Brain microvascular endothelial cell (primary cell): ENCODE data around the gene ZNF418.
"Not testable (repeated sequence)": the region's sequence is repeated elsewhere in the genome, so short reads cannot be mapped to it uniquely, and the experiment has no call there.

ENCODE experiments used
- DNase-seq: peaks from one replicate; pipeline ENCODE4 v3.0.0-alpha.2; 2020
- H3K27ac ChIP-seq: fragments of 250-450 bp; sonication (Bioruptor Pico); 2 replicates; pipeline ENCODE4 v1.5.1; 2020; ENCODE audit warnings: mild to moderate bottlenecking, moderate library complexity
- H3K27me3 ChIP-seq: fragments of 250-450 bp; sonication (Bioruptor Pico); replicated peaks from 2 replicates; pipeline ENCODE4 v1.5.1; 2020; ENCODE audit warnings: mild to moderate bottlenecking
- H3K36me3 ChIP-seq: fragments of 250-450 bp; sonication (Bioruptor Pico); replicated peaks from 2 replicates; pipeline ENCODE4 v1.5.1; 2020; ENCODE audit warnings: mild to moderate bottlenecking
- H3K4me3 ChIP-seq: 2 replicates; pipeline ENCODE4 v1.5.1; 2011; ENCODE audit warnings: low read depth, mild to moderate bottlenecking, control low read depth, low read length, moderate library complexity
- CTCF ChIP-seq: IDR thresholded peaks from 2 replicates; pipeline ENCODE4 v1.5.1; 2011; ENCODE audit warnings: low read depth, mild to moderate bottlenecking, moderate library complexity, low read length, control low read depth, inconsistent platforms; ENCODE audit errors: missing control alignments
- in situ Hi-C: cut with HindIII; loops from 2 replicates; pipeline ENCODE4 v1.10.0; 2017; ENCODE audit warnings: low sequenced_read_pairs, low pct_ligation_motif_present

Gene ZNF418

DNA sequence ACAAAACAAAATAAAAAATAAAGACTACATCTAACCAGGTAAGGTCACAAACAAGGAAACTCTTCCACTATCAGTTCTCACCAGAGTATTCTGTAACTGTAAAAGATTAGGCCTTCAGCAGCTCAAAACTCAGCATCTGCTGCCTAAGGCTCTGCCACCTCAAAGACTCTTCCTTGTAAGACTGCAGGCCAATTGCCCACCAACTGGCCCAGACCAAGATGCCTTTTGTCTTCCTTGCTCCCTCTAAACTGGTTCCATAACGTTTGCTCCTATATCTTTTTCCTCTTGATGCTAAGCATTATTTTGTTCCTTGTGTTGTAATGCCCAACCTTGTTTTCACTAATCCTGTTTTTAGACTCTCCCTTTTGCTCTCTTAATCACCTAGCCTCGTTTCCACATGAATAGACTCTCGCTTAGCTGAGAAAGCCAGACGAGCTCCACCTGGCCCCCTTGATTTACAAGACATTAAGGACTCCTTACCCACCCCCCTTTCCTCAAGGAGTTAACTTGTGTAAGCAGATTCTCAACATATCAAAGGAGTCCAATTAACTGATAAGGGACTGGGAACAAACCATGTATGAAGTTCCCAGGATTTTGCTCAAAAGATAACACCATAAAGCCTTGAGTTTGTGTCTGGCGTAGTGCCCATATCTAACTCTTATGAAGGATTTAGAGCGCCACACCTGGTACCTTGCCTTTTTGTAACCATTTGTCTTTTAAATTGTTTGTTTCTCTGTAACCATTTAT is 47.8 kb downstream of the ZNF418 start:
- no peak for TF ChIP-seq CTCF
- Histone ChIP-seq H3K27me3 (no peaks in the 10 kb centered on the region), H3K4me3 (peak overlapping the region; percentile 92), H3K36me3 (peaks cover 2% of the 10 kb centered on the region), H3K27ac (peak overlapping the region; percentile 4)
- no peak for DNase-seq
- in situ Hi-C loops = no loop called here

- H3K36me3 ChIP-seq = peaks cover 2% of the 10 kb centered on the region
- in situ Hi-C loops = no loop called here
- H3K27ac ChIP-seq = no peak overlapping the region
- no peak overlapping the region for H3K4me3 ChIP-seq
- no peak for DNase-seq
- H3K27me3 ChIP-seq = no peaks in the 10 kb centered on the region
- TF ChIP-seq CTCF = no peak
Observed at GRCh38 chr19:57886046-57886445, 49.2 kb downstream of the ZNF418 start.

GRCh38 chr19:57873883-57874799 is 61.1 kb downstream of the ZNF418 start:
- in situ Hi-C loops = not testable (repeated sequence)

DNA sequence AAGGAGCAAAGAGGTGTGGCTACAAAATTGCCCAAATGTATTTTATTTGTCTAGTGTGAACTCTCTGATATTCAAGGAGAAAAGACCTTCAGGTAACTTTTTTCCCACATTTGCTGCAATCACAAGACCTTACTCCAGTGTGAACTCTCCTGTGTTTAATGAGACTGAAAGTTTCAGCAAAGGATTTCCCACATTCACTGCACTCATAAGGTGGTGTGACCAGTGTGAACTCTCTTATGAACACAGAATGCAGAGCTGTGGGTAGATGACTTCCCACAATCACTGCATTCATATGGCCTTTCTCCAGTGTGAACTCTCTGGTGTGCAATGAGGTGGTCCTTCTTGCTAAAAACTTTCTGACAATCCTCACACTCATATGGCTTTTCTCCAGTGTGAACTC is 62.8 kb downstream of the ZNF418 start:
- H3K4me3 ChIP-seq = no peak overlapping the region
- in situ Hi-C loops = no loop called here

More at GRCh38 chr19:57873883-57874799, 61.1 kb downstream of the ZNF418 start:
- DNase-seq, H3K27ac ChIP-seq, H3K27me3 ChIP-seq, H3K4me3 ChIP-seq: not testable (repeated sequence)
- peaks cover 31% of the 10 kb centered on the region for H3K36me3 ChIP-seq

More for the DNA sequence above, 62.8 kb downstream of the ZNF418 start:
- DNase-seq = no peak
- Histone ChIP-seq H3K27ac (no peak overlapping the region), H3K36me3 (peaks cover 40% of the 10 kb centered on the region), H3K27me3 (no peaks in the 10 kb centered on the region)
- TF ChIP-seq CTCF = no peak
